SU-DHL-6 (cell line): Measurements from ENCODE around the gene COL23A1.

Source experiments
- CTCF ChIP-seq: fragments of 200-600 bp; sonication (generic); IDR thresholded peaks from one replicate; pipeline ENCODE4 v1.5.1; 2017; ENCODE audit warnings: antibody characterized with exemption, mild to moderate bottlenecking, low read length, moderate library complexity; ENCODE audit not compliant: insufficient read depth, poor library complexity, severe bottlenecking
- EZH2phosphoT487 ChIP-seq: fragments of 200-600 bp; sonication (generic), shearing (Covaris generic); conservative IDR thresholded peaks from 2 replicates; pipeline ENCODE4 v1.6.1; 2018; ENCODE audit warnings: mild to moderate bottlenecking, antibody characterized with exemption, low read length, moderate library complexity, mixed read lengths

DNA sequence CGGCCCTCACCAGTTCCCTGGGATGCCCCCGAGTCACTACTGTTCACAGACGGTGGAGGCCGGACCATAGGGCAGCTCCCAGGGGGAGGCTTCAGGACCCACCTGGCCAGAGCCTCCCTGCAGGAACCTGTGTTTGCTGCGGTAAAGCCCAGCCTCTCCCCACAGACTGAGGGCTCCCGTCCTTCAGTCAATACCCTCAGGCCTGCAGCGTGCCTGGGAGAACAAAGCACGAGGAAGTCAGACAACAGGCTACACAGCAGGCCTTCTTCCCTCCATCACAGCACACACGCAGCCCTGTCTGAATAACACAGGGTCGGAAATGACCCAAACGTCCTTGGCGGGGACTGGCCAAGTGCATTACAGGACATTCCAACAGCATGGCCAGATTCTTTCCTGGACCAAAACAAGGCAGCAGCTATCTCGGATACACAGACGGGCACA, 34.4 kb downstream of the COL23A1 start:
- TF ChIP-seq CTCF: no peak
- TF ChIP-seq EZH2phosphoT487: no peak
